GM18517 (cell line): Measurements from ENCODE around the gene DDB1.

ENCODE experiments used
- ATAC-seq: cut with Tn5 transposase; IDR thresholded peaks from one replicate; pipeline ENCODE4 v1.9.1; 2021; ENCODE audit warnings: mild to moderate bottlenecking, moderate library complexity; ENCODE audit not compliant: unreplicated experiment

The DDB1 gene

DNA sequence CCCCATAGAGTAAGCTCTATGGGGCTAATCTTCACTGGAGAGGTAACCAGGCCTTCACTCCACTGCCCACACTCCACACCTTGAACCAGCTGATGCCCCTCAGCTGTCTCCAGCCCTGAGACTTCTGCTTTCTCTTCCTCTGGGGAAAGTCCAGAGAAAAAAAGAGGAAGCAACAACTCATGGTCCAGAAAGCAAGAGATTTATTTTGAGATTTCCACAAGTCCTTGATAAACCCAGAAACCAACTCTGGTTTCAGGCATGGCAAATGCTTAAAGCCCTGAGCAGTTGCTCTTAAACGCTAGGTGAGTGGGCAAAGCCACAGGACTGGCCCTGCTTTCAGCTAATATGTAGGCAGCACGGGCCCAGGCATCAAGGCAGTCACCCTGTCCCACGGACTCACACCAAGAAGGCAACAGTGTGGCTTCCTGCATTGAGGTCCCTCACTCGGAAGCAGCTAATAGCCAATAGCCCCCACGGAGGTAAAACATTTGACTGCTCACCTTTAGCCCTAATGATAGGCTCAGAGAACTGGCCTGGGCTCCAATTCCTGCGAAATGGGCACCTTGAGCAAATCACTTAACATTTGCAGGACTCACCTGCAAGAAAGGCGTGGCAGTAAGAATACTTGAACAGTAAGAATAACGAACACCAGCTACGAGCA lies 24.5 kb upstream of the DDB1 start:
- ATAC-seq, result peak; percentile 44

- ATAC-seq, result no peak
Measured at GRCh38 chr11:61356706-61357105, 23.8 kb upstream of the DDB1 start.

DNA sequence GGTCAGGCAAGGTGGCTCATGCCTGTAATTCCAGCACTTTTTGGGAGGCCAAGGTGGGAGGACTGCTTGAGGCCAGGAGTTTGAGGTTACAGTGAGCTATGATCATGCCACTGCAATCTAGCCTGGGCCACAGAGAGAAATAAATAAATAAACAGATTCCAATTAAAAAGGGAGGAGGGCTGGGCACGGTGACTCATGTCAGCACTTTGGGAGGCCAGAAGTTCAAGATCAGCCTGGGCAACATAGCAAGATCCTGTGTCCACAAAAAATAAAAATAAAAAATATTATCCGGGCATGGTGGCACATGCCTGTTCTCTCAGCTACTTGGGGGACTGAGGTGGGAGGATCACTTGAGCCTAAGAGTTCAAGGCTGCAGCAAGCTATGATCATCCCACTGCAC lies 21.3 kb upstream of the DDB1 start:
- no peak for ATAC-seq

- ATAC-seq, result no peak
Measured at GRCh38 chr11:61353131-61354067, 20.5 kb upstream of the DDB1 start.

- no peak for ATAC-seq
Measured at GRCh38 chr11:61352038-61352437, 19.1 kb upstream of the DDB1 start.

DNA sequence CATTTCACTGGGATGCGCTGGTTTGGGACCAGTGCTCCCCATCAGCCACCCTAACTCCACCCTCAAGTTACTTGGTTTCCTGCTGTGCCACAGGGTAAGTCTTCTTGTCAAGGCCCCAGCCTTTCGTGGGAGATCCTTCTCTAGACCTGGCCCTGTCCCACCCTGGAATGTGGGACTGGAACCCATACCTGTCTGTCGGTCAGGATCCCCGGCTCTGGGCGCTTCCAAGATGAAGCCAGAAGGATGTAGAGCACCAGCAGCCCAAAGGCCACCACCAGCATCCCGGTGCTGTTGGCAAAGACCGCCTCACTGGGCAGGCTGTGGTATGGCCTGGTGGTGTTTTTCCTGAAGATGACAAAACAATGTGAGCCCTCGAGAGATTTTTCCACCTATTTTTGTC lies 17.9 kb upstream of the DDB1 start:
- no peak for ATAC-seq

- no peak for ATAC-seq
Measured at GRCh38 chr11:61350336-61350735, 17.4 kb upstream of the DDB1 start.

GRCh38 chr11:61349916-61350315 lies 17.0 kb upstream of the DDB1 start:
- no peak for ATAC-seq

- no peak for ATAC-seq
Measured at GRCh38 chr11:61349189-61349751, 16.4 kb upstream of the DDB1 start.

GRCh38 chr11:61347916-61348461 lies 15.1 kb upstream of the DDB1 start:
- no peak for ATAC-seq

DNA sequence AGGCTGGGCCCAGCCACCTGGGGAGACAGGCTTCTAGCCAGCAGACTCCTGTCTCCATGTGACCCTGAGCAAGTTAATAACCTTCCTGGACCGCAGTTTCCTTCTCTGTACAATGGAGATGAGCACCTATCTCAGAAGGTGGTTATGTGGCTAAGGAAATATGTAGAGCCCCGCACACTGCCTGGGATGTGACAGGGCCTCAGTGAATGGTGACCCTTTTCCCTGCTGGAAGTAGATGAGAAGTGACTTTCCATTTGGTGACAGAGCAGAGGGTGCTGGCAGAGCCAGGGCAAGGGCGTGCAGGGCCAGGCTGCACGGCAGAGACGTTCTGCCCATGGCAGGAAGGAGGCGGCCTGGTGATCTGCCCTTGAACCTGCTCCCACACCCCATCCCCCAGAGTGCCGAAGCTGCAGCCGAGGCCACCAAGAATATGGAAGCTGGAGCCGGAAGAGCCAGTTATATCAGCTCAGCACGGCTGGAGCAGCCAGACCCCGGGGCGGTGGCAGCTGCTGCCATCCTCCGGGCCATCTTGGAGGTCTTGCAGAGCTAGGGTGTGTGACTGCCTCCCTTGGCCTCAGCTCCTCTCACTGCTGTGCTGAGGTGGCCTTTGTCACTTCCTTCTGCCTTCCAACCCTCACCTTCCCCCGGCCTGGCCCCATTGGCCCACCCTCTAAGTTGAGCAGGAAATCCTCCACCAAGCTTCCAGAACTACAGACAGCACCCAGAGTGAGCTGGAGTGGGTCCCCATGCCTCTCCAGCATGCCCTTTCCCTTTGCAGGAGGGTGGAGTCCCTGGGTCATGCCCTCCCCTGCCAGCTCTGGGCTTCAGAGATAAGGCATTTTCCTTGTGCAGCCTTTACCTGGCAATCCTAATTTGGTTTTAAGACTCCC lies 13.3 kb upstream of the DDB1 start:
- no peak for ATAC-seq

- no peak for ATAC-seq
Measured at GRCh38 chr11:61345170-61345610, 12.3 kb upstream of the DDB1 start.

DNA sequence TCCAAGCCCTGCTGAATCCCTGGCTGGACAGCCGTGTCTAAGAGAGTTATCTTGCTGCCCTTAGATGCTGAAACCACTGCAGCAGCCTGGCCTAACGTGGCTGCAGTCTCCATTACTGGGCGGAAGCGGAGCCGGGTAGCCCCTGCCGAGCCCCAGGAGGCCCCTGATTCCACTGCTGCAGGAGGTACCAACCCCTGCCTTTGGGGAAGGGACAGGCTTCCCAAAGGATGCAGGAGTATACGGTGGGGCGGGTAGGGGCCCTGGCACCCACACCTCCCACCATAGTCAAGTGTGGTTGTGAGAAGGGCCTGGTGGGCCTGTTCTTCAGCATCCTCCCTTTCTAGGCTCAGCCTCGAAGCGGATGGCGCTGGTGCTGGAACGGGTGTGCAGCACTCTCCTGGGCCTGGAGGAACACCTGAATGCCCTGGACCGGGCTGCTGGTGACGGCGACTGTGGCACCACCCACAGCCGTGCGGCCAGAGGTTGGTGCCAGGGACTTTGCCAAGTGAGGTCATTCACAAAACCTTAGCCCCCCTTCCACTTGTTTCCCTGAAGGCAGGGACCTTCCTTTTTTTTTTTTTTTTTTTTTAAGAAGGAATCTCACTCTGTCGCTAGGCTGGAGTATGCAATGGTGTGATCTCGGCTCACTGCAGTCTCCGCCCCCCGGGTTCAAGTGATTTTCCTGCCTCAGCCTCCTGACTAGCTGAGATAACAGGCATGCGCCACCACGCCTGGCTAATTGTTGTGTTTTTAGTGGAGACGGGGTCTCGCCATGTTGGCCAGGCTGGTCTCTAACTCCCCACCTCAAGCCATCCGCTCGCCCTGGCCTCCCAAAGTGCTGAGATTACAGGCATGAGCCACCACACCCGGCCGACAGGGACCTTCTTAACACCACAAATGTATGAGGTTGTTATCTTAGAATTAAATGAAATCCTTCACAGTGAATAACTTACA lies 11.2 kb upstream of the DDB1 start:
- ATAC-seq, result no peak

GRCh38 chr11:61342207-61342803 lies 9.4 kb upstream of the DDB1 start:
- ATAC-seq, result no peak

DNA sequence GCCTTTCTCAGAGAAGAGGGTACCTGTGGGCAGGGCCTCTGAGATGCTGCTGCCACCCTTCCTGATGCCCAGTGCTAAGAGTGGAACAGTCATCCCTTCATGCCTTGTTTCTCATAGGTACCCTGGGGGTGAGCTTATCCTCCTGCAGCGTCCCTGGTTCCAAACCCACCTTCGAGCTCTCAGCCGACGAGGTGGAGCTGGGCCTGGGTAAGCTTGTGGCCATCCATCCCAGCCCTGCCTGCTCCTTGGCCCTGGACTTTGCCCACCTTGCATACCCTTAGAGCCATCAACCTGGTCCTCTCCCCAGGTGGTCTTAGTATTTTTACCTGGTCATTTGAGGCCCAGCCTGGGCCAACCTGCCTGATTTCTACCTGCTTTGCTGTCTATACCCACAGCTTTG lies 8.8 kb upstream of the DDB1 start:
- ATAC-seq, result no peak

GRCh38 chr11:61340979-61341378 lies 8.1 kb upstream of the DDB1 start:
- ATAC-seq, result no peak

GRCh38 chr11:61339490-61339878 lies 6.6 kb upstream of the DDB1 start:
- no peak for ATAC-seq

GRCh38 chr11:61338783-61339489 lies 6.0 kb upstream of the DDB1 start:
- no peak for ATAC-seq
